Parathyroid adenoma (tissue), 2 donors: Measurements from ENCODE around the gene UTF1.

Experiments used
- H2AFZ ChIP-seq: fragments of 300-600 bp; sonication (generic); one replicate; pipeline ENCODE4 v1.7.0; 2017; ENCODE audit warnings: antibody characterized with exemption, mild to moderate bottlenecking
- H3K27ac ChIP-seq: fragments of 300-600 bp; sonication (generic); one replicate; pipeline ENCODE4 v1.7.0; 2017
- H3K27me3 ChIP-seq: fragments of 300-600 bp; sonication (generic); one replicate; pipeline ENCODE4 v1.7.0; 2017; ENCODE audit warnings: low read length; ENCODE audit not compliant: control insufficient read depth, insufficient read depth
- H3K36me3 ChIP-seq: fragments of 300-600 bp; sonication (generic); one replicate; pipeline ENCODE4 v1.7.0; 2017; ENCODE audit warnings: low read length; ENCODE audit not compliant: control insufficient read depth, insufficient read depth
- H3K4me1 ChIP-seq: fragments of 300-600 bp; sonication (generic); one replicate; pipeline ENCODE4 v1.7.0; 2017; ENCODE audit warnings: control low read depth
- H3K4me2 ChIP-seq: fragments of 300-600 bp; sonication (generic); one replicate; pipeline ENCODE4 v1.7.0; 2017; ENCODE audit warnings: low read length
- H3K4me3 ChIP-seq: fragments of 300-600 bp; sonication (generic); one replicate; pipeline ENCODE4 v1.7.0; 2017; ENCODE audit warnings: low read depth, low read length
- H3K79me2 ChIP-seq: fragments of 300-600 bp; sonication (generic); one replicate; pipeline ENCODE4 v1.7.0; 2017; ENCODE audit warnings: control low read depth
- H3K9ac ChIP-seq: fragments of 300-600 bp; sonication (generic); one replicate; pipeline ENCODE4 v1.7.0; 2017; ENCODE audit warnings: mild to moderate bottlenecking
- H3K9me3 ChIP-seq: fragments of 300-600 bp; sonication (generic); one replicate; pipeline ENCODE4 v1.7.0; 2017; ENCODE audit warnings: low read length; ENCODE audit not compliant: control insufficient read depth
- CTCF ChIP-seq: fragments of 300-600 bp; sonication (generic); IDR thresholded peaks from one replicate; pipeline ENCODE4 v1.7.0; 2017; ENCODE audit warnings: antibody characterized with exemption, mild to moderate bottlenecking
- donor health status: primary hyperparathyroidism.

Gene UTF1

DNA sequence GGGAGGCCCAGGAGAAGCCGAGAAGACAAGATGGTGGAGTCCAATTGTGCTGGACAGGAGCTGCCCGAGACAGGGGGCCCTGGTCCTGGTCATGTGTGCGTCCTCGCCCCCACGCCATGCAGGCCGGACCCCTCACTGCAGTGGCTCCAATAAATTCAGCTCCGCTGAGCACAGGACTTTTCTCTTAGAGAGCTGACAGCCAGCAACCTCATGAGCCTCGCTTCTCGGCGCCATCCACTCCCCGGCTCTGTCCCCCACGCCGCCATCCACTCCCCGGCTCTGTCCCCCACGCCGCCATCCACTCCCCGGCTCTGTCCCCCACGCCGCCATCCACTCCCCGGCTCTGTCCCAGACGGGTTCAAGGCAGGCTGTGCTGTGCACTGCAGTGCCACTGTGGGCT lies 2.8 kb upstream of the UTF1 start:
- no peak overlapping the region for H3K9ac ChIP-seq
- no peak overlapping the region for H3K4me3 ChIP-seq
- TF ChIP-seq CTCF, result no peak
- H3K4me2 ChIP-seq, result no peak overlapping the region
- H3K27me3 ChIP-seq, result no peaks in the 10 kb centered on the region
- H3K36me3 ChIP-seq, result no peaks in the 10 kb centered on the region
- no peak overlapping the region for H3K27ac ChIP-seq
- H2AFZ ChIP-seq, result no peak overlapping the region
- no peaks in the 10 kb centered on the region for H3K79me2 ChIP-seq
- no peaks in the 10 kb centered on the region for H3K9me3 ChIP-seq
- H3K4me1 ChIP-seq, result no peaks in the 10 kb centered on the region

DNA sequence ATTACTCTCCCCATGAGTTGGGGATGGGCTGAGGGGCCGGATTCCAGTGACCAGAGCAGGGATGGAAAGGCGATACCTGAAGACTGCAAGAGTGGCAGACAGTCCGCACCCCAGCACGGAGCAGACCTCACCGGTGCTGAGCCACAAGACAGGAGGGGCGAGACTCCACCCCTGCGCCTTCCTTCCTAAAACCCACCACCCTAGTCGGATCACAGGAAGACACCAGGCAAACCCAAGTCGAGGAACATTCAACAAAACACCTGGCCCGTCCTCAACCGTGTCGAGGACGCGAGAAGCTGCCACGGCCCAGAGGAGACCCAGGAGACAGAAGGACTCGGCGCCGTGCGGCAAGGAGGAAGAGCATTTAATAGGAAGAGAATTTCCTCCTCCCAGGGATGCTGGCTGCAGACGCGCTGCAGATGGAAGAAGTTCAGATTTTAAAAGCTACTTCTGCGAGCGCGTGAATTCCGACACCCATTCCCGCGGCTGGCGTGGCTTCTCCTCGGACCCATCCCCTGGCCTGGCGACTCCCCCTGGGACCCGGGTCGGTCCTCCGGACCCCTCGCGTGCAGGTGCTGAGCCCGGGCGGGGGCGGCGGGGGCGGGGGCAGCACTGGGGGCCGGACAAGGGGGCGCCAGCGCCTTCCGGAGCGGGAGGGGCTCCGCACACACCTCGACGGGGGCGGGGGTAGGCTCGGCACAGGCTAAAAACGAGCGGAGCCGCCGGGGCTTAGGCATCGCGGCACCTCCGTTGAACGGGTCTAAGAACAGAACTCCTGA lies 563 bp upstream of the UTF1 start:
- Histone ChIP-seq H3K4me3 (no peak overlapping the region), H3K27me3 (no peaks in the 10 kb centered on the region), H2AFZ (no peak overlapping the region), H3K9me3 (no peaks in the 10 kb centered on the region), H3K4me1 (no peaks in the 10 kb centered on the region), H3K27ac (no peak overlapping the region), H3K79me2 (no peaks in the 10 kb centered on the region), H3K4me2 (no peak overlapping the region), H3K36me3 (no peaks in the 10 kb centered on the region), H3K9ac (no peak overlapping the region)
- TF ChIP-seq CTCF, result no peak

DNA sequence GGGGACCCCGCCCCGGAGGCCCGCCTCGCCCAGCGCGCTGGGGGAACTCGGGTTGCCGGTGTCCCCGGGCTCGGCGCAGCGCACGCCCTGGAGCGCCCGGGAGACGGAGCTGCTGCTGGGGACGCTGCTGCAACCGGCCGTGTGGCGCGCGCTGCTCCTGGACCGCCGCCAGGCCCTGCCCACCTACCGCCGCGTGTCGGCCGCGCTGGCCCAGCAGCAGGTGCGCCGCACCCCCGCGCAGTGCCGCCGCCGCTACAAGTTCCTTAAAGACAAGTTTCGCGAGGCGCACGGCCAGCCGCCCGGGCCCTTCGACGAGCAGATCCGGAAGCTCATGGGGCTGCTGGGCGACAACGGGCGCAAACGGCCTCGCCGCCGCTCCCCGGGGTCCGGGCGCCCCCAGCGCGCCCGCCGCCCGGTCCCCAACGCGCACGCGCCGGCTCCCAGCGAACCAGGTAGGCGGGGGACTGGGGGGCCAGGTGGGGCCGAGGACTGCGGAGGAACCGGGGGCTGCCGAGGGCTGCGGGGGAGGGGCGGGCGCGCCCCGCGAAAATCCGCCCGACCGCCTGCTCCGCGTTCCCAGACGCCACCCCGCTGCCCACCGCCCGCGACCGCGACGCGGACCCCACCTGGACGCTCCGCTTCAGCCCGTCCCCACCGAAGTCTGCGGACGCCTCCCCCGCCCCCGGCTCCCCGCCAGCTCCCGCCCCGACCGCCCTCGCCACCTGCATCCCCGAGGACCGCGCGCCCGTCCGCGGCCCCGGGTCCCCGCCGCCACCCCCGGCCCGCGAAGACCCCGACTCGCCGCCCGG lies 574 bp downstream of the UTF1 start:
- H3K4me1 ChIP-seq, result no peaks in the 10 kb centered on the region
- H3K4me2 ChIP-seq, result no peak overlapping the region
- no peaks in the 10 kb centered on the region for H3K36me3 ChIP-seq
- H3K4me3 ChIP-seq, result no peak overlapping the region
- H2AFZ ChIP-seq, result no peak overlapping the region
- H3K27me3 ChIP-seq, result no peaks in the 10 kb centered on the region
- no peak overlapping the region for H3K27ac ChIP-seq
- H3K9ac ChIP-seq, result no peak overlapping the region
- H3K79me2 ChIP-seq, result no peaks in the 10 kb centered on the region
- no peak for TF ChIP-seq CTCF
- H3K9me3 ChIP-seq, result no peaks in the 10 kb centered on the region

DNA sequence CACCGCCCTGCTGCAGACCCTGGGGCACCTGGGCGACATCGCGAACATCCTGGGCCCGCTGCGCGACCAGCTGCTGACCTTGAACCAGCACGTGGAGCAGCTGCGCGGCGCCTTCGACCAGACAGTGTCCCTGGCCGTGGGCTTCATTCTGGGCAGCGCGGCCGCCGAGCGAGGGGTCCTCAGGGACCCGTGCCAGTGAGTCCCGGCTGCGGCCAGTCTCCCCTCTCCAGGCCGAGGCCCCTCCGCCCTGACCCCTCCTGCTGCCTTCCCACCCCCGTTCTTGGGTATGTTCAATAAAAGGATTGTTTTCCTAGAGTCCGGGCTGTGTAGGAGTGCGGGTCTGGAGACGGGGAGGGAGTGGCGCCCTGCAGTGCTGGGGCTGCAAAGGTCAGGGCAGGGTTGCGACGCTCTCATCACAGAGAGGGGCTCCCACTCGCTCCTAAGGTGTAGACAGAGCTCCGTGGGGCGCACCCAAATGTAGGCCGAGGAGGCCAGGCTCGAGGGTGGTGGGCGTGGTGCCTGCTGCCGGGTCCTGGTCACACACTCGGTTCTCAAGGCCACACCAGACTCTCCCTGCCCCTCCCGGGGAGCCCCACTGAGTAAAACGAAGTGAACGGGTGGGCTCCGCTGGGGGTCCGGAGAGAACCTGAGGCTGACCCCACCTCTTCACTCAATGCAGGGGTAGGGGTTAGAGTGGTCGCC lies 1.4 kb downstream of the UTF1 start:
- no peak overlapping the region for H3K27ac ChIP-seq
- no peaks in the 10 kb centered on the region for H3K27me3 ChIP-seq
- H3K4me1 ChIP-seq, result no peaks in the 10 kb centered on the region
- no peaks in the 10 kb centered on the region for H3K79me2 ChIP-seq
- no peak for TF ChIP-seq CTCF
- H3K36me3 ChIP-seq, result no peaks in the 10 kb centered on the region
- H2AFZ ChIP-seq, result no peak overlapping the region
- H3K4me3 ChIP-seq, result no peak overlapping the region
- H3K9ac ChIP-seq, result no peak overlapping the region
- no peak overlapping the region for H3K4me2 ChIP-seq
- no peaks in the 10 kb centered on the region for H3K9me3 ChIP-seq
